GM21423 (cell line): ENCODE data around the gene MRPL50.
A peak's percentile ranks its signal among the peaks of the same experiment; 100 is the strongest.
"Not testable (repeated sequence)": the region's sequence is repeated elsewhere in the genome, so short reads cannot be mapped to it uniquely, and the experiment has no call there.

Source experiments
- ATAC-seq: cut with Tn5 transposase; IDR thresholded peaks from one replicate; pipeline ENCODE4 v1.9.1; 2021; ENCODE audit warnings: mild to moderate bottlenecking, moderate library complexity; ENCODE audit not compliant: unreplicated experiment

MRPL50 gene

DNA sequence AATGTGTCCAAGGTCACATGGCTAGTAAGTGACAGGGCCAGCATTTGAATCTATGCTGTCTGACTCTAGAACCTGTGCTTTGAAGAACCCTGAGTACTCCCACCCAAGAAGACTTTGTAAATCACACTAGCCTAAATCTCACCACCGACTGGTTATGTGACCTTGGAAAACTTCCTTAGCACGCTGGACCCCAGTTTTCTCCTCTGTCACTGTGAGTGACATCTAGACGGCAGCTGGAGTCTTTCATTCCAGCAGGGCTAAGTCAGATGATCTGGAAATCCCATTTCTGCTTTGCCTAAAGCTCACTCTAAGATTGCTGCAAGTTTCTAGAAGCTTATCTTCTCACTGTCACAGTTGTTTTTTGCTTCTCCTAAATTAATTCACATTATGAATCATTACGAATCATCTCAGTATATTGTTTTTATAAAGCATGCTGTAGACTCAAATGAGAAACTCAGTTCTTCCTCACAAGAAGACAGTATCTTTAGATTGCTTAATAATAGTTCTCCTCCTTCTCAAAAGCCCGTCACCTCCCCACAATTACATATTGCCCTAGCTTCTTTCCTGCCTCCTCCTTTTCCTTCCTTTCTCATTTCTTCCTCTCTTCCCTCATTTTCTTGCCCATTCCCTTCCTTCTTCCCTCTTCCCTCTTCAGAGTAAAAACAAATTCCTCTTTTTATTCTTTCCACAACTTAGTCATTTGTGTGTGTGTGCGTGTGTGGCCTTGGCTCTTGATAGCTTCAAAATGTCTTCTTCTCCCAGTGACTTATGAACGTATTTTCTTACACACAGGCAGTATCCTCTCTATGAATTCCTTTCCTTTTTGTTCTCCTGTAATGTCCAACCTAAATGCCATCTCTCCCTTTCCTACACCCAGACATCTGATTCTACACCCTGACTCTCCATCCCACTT is 20.4 kb upstream of the MRPL50 start:
- ATAC-seq = no peak

DNA sequence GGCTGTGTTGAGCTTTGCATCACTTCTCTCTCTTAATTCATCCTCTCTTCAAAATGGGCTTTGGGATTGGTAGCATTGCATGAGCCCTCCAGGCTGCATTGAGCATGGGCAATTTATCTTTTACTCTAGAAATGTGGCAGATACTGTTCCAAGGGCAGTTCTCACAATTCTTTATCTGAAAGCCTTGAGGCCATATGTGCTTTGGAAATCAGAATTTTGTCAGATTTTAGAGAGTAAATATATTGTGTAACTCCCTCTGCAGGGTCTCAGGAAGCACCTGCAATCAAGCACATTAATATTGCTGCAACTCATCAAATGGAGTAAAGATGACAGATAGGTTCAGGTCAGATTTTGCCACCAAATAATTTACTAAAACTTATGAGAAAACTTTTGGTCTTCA is 19.6 kb upstream of the MRPL50 start:
- no peak for ATAC-seq

DNA sequence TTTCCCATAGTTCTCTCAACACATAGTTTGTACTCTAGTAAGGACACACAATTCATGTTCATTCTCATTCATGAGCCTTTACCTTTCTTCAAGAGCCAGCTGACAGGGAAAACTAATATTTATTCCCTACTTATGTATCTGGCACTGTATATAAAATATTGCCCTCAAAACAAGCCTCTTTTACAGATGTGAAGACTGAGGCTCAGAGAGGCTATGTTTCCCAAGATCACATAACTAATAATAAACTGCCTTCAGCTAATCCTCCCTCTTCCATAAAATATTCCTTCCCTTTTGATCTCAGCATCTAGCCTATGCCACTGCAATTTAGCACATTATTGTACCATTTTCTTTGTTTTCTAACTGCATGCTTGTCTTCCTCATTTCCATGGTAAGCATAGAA is 19.0 kb upstream of the MRPL50 start:
- no peak for ATAC-seq

DNA sequence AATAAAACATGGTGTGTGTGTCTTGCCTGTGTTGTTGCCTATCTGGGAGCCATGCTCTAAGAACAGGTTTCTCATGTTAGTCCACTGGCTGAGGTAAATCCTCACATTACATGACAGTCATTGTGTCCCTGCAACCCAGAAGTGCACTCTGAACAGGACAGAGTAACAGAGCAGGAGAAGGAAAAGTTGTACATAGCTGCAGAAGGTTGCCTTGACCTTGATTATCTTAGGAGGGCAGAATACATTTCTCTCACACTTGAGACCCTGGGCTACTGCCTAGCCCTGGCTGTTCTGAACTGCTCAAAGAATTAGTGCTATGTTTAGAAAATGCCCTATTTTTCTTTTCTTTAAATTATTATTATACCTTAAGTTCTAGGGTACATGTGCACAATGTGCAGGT is 17.2 kb upstream of the MRPL50 start:
- ATAC-seq = no peak

DNA sequence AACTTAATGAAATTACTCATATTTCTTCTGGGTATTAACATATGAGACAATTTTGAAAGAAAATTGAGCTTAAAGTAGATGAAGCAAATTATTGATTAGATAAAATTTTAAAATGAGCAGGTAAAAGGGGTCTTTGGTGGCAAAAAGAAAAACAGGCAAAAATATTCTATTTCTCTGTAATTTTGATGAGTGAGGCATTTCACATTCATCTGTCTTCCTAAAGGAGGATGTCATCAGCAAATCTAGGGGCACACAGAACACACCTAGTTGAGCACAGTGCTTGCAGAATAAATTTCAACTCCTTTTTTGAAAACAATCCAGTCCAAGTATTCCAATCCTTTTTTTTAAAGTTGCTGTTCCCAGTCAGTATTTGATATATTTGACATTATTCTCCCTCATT is 16.4 kb upstream of the MRPL50 start:
- ATAC-seq = no peak

DNA sequence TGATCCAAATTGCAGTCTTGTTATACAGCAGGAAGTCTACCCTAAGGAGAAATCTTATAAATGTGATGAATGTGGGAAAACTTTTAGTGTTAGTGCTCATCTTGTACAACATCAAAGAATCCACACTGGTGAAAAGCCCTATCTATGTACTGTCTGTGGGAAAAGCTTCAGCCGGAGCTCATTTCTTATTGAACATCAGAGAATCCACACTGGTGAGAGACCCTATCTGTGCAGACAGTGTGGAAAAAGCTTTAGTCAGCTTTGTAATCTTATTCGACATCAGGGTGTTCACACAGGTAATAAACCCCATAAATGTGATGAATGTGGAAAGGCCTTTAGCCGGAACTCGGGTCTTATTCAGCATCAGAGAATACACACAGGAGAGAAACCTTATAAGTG is 10.7 kb upstream of the MRPL50 start:
- ATAC-seq = no peak

DNA sequence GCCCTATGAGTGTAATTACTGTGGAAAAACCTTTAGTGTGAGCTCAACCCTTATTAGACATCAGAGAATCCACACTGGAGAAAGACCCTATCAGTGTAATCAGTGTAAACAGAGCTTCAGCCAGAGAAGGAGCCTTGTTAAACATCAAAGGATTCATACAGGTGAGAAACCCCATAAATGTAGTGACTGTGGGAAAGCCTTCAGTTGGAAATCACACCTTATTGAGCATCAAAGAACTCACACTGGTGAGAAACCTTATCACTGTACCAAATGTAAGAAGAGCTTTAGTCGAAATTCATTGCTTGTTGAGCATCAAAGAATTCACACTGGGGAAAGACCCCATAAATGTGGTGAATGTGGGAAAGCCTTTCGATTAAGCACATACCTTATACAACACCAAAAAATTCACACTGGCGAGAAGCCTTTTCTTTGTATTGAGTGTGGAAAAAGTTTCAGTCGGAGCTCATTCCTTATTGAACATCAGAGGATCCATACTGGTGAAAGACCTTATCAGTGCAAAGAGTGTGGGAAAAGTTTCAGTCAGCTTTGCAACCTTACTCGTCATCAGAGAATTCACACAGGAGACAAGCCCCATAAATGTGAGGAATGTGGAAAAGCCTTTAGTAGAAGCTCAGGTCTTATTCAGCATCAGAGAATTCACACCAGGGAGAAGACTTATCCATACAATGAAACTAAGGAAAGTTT is 10.1 kb upstream of the MRPL50 start:
- ATAC-seq = no peak

DNA sequence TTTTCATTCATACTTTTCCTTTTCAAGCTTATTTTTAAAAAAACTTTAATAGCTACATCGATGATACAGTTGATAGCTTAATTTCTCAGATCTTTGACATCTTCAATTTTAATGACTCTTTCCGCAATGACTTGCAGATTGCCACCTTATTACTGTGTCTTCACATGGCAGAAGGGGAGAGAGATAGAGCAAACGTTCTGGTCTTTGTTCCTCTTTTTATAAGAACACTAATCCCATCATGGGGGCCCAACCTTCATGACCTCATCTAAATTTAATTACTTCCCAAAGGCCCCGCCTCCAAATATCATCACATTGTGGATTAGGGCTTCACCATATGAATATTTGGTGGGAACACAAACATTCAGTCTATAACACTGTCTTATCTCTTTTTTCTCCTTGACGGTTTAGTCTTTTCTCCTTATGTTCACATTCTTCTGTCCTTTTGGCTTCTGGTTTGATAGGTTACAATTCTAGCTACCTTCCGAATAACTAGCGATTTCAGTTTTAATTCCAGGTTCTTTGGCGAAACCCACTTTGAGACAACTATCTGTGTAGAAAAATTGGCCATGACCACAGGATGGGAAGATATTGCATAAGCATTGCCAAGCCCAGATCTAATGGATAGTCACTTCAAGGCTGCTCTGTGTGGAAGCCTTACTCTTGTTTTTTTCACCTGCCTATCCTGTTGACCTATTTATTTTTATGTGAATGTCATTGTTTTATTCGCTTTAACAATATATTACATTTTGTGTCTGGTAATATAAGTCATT is 5.3 kb upstream of the MRPL50 start:
- ATAC-seq = no peak

DNA sequence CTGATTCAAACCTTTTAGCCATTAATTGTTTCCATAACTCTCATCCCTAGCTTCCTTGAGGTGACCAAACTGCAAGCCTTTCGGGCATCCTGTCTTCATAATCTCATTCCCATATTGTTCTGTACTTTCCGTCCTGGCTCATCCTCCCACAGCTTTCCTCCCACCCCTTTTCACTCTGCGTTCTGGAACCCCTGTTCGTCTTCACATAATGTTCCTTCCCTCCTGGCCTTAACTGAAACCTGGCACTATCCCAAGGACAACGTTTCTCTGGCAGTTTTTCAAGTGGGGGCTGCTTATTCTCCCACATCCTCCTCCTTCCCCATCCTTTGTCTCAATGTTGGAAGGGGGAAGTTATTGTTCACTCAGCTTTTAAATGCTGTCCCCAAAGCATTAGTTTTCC is 1.7 kb upstream of the MRPL50 start:
- ATAC-seq = no peak

DNA sequence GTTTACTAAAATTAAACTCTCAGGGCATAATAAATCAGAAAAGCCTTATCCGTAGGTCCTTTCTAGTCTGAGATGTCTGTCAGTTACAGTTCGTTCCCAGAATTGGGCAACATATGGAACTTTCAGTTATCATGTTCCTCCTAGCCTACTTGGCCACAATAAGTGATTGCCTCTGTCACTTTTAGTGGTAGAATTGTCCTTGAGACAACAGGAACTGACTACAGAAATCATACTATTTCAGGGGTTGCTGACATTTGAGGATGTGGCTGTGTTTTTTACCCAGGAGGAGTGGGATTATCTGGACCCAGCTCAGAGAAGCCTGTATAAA is 1.2 kb upstream of the MRPL50 start:
- no peak for ATAC-seq

DNA sequence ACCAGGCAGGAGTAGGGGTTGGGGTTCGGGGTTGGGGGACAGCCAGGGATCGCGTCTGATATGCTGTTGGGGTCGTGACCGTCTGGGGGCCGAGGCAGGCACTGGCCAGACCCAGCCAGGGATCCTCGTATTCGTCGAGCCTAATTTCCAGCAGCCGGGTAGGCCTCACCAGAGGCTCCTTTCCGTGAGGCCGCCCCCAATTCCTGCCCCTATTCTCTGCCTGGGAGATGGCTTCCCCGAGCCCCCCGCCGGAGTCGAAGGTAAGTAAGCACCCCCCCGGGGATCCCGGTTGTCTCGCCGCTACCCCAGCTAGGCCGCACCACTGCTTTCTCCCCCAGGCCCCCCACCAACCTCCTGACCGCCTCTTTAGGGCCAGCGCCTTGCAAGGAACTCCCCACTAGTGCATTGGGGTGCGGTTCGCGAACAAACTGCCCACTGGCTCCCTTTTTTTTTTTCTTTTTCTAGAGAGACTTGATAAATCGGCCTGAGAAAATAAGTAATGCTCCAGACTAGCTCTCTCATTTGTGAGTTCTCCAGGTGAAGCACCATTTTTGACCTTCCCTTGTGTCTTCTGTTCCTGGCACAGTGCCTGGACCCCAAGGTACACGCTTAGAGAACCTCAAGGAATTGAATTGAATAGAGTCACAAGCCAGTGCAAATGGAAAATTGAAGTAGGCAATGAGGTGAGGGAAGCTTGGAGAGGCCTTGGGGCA is 668 bp upstream of the MRPL50 start:
- no peak for ATAC-seq

DNA sequence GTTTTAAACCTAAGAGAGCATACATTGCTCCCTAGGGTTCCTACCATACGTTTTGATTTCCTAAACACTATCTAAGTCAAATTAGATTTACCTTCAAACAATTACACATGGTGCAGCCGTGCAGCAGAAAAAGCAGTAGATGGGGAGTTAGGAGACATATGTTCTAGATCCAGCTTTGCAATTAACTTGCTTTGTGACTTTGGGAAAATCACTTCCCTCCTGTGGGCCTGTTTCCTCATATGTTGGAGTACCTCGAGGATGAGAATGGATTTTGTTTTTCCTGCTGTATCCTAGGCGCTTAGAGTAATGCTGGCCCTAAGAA is 711 bp downstream of the MRPL50 start:
- ATAC-seq = no peak

DNA sequence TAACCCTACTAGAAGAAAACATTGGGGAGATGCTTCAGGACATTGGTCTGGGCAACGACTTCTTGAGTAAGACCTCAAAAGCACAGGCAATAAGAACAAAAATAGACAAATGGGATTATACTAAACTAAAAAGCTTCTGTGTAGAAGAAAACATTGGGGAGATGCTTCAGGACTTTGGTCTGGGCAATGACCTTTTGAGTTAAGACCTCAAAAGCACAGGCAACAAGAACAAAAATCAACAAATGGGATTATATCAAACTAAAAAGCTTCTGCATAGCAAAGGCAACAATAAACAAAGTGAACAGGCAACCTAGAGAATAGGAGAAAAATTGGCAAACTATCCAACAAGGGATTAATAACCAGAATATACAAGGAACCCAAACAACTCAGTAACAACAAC is 3.7 kb downstream of the MRPL50 start:
- ATAC-seq = no peak

DNA sequence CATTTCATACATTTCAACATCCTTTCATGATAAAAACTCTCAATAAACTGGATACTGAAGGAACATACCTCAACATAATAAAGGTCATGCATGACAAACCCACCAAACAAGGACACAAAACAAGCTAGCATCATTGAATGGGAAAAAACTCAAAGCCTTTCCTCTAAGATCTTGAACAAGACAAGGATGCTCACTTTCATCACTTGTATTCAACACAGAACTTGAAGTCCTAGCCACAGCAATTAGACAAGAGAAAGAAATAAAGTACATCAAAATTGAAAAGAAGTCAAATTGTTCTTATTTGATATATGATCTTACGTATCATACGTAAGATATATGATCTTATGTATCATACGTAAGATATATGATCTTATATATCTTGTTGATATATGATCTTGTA is 5.3 kb downstream of the MRPL50 start:
- ATAC-seq = no peak

DNA sequence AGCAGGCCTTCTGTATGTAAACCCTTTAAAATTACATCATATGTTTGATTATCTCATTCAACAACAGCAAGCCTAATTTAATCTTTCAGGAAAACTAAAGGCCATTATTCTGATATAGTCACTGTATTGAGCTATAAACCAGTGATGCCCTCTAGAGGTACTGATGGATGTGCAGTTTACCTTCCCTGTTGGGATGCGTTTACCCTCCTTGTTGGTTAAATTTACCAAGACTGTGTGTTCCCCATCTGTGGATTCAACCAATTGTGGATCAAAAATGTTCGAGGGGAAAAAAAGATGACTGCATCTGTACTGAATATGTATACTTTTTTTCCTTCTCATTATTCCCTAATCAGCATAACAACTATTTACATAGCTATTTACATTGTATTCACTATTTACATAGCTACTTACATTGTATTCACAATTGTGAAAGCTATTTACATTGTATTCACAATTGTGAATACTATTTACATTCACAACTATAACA is 9.9 kb downstream of the MRPL50 start:
- ATAC-seq = no peak

DNA sequence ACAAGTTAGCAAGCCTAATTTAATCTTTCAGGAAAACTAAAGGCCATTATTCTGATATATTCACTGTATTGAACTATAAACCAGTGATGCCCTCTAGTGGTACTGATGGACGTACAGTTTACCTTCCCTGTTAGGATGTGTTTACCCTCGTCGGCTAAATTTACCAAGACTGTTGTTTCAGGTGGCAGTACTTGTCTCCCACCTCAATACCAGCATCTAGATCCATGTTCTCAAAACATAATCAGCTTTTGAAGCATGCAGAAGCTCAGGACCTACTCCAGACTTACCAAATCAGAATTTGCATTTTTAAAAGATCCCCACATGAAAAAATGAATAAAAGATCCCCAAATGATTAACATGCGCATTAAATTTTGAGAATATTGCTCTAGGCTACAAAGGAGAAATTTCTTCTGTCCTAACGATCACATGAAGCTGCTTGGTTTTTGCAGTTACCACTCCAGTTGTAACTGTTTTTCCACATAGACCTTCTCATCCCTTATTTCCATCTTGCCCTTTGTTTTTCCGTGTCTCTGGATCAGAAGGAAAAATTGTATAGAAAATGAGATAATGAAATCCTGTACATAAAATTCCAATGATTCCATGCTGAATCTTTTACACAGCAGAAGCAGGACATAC is 10.4 kb downstream of the MRPL50 start:
- ATAC-seq = peak; percentile 81

DNA sequence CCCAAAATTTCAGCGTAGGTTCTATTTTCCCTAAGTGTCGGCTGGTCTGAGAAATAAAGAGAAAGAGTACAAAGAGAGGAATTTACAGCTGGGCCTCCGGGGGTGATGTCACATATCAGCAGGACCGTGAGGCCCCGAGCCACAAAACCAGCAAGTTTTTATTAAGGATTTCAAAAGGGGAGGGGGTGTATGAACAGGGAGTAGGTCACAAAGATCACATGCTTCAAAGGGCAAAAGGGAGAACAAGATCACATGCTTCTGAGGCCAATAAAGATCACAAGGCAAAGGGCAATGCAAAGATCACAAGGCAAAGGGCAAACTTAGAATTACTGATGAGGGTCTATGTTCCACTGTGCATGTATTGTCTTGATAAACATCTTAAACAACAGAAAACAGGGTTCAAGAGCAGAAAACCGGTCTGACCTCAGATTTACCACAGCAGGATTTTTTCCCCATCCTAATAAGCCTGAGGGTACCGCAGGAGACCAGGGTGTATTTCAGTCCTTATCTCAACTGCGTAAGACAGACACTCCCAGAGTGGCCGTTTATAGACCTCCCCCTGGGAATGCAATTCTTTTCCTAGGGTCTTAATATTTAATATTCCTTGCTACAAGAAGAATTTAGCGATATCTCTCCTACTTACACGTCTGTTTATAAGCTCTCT is 13.4 kb downstream of the MRPL50 start, which contains the start of gene BAAT:
Gene BAAT (minus strand): TSS at position 134 of the 664 bp plus-strand sequence. CDS start 13,602 bp downstream, outside the sequence.
- not testable (repeated sequence) for ATAC-seq

DNA sequence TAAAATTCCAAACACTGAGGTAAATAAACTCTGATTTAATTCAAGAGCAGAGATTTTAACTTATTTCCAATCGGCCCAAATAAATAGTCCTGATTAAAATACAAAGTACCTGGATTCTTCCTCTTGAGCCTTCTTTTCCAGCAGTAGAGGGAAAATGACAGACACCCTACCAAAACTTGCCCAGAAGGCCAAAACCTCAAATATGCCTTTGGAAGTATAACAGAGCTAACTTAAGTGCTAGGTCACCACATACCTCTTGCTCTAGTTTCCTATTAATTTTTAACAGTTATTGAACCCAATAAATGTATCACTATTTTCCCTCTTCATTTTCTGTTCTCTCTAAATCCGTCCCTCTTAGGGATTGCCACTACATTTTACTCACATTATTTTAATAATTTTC is 15.1 kb downstream of the MRPL50 start:
- no peak for ATAC-seq

DNA sequence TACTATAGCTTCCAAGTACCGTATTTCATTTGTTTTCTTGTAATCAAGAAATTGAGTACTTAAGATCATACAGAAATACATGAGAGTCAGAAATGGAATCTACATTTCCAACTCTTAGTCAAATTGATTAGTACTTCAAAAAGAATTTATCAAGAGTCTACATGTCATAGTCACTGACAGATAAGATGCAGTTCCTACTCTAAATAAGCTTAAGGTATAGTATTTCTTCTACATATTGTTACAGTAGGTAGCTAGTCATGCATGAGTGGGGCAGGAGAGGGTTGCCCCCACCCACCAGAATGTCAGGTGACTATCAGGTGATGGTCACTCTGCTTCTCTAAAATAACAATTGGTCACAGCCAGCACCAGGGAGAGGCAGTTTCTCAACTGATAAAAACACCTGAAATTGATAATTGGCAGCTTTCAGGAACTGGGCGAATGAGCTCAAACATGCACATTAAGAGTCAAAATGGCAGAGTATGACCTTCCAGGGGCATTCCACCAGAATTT is 16.5 kb downstream of the MRPL50 start:
- ATAC-seq = no peak

DNA sequence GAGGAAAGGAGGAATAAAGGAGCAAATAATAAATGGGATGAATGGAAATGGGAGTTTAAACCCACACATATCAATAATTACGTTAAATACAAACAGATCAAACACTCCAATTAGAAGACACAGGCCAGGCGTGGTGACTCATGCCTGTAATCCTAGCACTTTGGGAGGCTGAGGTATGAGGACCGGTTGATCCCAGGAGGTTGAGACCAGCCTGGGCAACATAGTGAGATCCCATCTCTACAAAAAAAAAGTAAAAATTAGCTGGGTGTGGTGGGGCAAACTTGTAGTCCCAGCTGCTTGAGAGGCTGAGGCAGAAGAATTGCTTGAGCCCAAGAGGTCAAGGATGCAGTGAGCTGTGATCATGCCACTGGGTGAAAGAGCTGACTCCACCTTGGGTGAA is 17.3 kb downstream of the MRPL50 start:
- no peak for ATAC-seq
